ENCODE data around the gene SIX1. TPM values are rescaled to one million over a fixed set of nuclear protein-coding genes. Genes with fewer than 3 reads are reported as not detected.
A peak's percentile ranks its signal among the peaks of the same experiment; 100 is the strongest.

Gene SIX1
- polyA plus RNA-seq (2013, experiment 1 of 2; ENCODE audit: insufficient read length) = 25.7 TPM
- 28.9 TPM for polyA plus RNA-seq (2013, experiment 2 of 2; ENCODE audit: insufficient read length)

- peak; percentile 94 for DNase-seq
Measured at GRCh38 chr14:60648934-60649874, at the start of gene SIX1. SIX1 (minus strand) TSS chr14:60649477; CDS start chr14:60649189, 288 bp downstream.

GRCh38 chr14:60695327-60695726, 46.0 kb upstream of the SIX1 start:
- DNase-seq = no peak

- no peak for DNase-seq
Measured at GRCh38 chr14:60691383-60692113, 42.3 kb upstream of the SIX1 start.

- DNase-seq = no peak
Measured at GRCh38 chr14:60686865-60687264, 37.6 kb upstream of the SIX1 start.

DNA sequence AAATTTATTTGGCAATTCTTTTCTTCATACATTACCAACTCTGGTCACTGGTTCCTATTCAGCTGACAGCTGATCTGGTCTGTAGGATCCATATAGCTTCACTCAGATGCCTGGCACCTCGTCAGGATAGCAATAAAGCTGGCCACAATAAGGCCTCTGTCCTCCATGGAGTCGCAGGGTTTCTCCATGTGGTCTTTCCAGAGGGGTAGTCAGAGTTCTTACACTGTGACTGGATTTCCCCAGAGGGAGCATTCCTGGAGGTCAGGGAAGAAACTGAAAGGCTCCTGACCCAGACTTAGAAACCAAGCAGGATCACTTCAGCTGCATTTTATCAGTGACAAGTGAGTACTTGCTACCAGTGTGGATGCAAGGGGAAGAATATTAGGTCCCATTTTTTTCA, 34.9 kb upstream of the SIX1 start:
- DNase-seq = peak; percentile 73

- DNase-seq = peak; percentile 72
Measured at GRCh38 chr14:60681271-60681670, 32.0 kb upstream of the SIX1 start.

GRCh38 chr14:60680511-60680910, 31.2 kb upstream of the SIX1 start:
- no peak for DNase-seq

- no peak for DNase-seq
Measured at GRCh38 chr14:60679566-60680258, 30.4 kb upstream of the SIX1 start.

- no peak for DNase-seq
Measured at GRCh38 chr14:60677701-60678100, 28.4 kb upstream of the SIX1 start.

GRCh38 chr14:60670989-60671388, 21.7 kb upstream of the SIX1 start:
- DNase-seq = peak; percentile 66

GRCh38 chr14:60668431-60669112, 19.3 kb upstream of the SIX1 start:
- no peak for DNase-seq

GRCh38 chr14:60665177-60665550, 15.9 kb upstream of the SIX1 start:
- no peak for DNase-seq

GRCh38 chr14:60662982-60663381, 13.7 kb upstream of the SIX1 start:
- no peak for DNase-seq

GRCh38 chr14:60661721-60662120, 12.4 kb upstream of the SIX1 start:
- DNase-seq = no peak

DNA sequence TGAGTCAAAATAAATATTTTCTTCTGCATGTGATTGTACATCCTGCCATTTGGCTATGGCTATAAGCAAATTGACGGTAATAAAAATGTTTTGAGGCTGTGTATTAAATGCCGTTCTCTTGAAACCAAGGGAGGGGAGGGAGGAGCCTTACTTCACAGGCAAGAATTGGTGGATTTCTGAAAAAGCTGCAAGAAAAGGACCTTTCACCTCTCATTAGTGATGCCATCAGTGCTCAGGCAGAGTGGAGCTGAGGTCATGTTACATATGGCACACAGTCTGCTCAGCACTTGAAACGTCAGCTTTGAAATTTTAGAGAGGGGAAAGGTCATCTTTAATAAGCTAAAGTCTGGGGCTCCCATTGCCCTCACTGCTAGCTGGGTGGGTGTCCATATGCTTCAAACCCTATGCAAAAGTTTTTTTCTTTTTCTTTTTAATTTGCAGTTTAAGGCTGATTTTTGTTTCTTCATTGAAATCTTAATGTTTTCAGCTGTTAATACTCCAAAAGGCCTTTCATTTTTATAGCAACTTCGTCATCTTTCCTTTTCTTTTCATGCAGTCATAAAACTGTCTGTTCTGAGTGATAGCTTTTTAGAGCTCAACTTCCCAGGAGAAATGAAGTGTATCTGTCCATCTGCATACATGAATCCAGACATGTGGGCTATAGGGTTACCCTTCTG, 9.8 kb upstream of the SIX1 start:
- DNase-seq = no peak

DNA sequence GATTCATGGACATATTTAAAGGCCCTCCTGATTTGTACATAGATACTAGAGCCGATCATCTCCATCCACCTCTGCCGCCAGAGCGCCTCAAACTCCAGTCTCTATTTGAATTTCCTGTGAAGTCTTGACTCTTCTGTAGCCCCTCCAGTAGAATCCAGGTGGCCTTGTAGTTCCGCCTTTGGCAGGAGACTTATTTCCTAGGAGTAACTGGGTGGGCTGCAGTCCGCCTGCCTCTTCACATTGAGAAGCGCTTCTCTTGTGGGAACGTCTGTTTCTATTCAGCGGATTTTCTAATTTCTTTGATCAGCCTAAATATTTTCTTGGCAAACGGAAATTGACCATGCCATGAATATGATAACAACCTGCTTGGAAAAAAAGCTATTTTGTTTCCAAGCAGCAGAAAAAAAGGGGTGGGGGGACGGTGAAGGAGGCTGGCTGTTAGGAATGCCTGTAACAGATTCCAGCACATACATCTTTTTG, 9.0 kb upstream of the SIX1 start:
- no peak for DNase-seq

DNA sequence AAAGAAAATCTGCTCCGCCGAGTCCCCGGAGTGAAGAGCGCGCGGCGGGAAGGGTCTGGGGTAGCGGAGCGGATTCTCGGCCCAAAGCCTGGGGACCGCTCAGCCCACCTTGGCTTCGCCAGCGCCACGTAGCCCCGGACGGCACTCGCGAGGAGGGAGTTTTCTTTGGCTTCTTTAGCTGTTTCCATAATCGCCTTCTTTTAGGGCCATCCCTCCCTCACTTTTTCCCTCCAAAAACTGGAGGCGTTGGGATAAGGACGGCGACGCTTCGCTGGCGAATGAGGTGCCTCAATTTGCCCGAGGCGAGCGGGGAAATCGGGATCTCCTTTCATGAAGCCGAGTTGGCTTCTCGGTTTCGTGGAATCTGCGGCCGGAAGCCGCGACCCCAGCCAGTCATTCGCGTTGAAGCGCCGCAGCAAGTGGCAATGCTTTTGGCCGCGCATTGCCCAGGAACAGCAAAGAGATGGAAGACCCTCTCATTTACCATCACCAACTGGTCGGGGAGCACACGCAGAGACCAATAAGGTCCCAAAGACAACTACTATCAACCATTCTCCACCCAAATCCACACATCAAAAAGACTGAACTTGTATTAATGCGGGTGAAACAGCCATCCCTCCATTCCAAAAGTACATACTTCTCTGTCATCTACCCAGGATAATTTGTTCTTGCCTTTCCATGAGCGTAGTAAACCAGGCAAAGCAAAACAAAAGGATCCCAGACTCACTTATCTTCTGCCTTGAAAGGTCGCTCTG, 8.4 kb upstream of the SIX1 start:
- peak; percentile 37 for DNase-seq

GRCh38 chr14:60656686-60657455, 7.6 kb upstream of the SIX1 start:
- DNase-seq = peak; percentile 74

DNA sequence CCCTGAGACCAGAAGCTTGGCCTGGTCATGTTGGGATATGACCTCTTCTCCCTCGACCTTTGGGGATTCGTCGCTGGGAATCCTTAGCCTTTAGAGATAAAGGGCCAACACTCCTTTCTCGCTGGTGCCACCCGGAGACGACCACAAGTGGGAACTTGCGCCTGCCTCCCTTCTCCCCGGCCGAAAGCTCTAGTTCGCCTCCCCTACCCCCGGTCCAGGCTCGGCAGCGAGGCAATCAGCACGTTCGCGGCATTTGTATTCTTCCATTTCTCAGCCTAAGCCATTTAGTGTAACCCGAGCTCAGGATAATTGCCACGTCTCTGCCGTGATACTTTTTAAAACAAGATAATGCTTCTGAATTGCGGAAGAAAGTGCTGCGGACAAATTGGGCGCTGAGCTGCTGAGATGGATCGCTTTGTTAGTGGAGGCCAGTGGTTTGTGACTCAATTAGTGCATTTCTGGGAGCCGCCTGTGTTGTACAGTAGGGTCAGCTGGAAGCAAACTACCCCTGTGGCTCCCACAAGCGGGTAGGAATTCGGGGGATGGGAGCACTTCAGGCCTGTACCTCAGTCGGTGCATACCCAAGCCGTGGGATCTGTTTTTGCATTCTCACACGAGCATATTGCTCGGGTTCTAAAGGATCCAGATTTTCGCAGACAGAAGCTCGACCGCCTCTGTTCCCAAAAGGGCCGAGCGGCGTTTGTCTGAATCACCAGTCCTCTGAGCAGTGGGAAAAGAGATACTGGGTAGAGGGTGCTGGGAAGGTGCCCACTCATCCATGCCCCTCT, 6.8 kb upstream of the SIX1 start:
- no peak for DNase-seq

Data from fibroblast of skin of scalp (primary cell).